Activated gamma-delta T cell (primary cell): ENCODE data around the gene LMBR1L.

Source experiments
- DNase-seq: peaks from one replicate; lab custom pipeline; 2025; lab: John Stamatoyannopoulos, UW

Gene LMBR1L

GRCh38 chr12:49111206-49111605 is 559 bp upstream of the LMBR1L start:
- no peak for DNase-seq

- no peak for DNase-seq
Measured at GRCh38 chr12:49109641-49110463, 795 bp downstream of the LMBR1L start.

DNA sequence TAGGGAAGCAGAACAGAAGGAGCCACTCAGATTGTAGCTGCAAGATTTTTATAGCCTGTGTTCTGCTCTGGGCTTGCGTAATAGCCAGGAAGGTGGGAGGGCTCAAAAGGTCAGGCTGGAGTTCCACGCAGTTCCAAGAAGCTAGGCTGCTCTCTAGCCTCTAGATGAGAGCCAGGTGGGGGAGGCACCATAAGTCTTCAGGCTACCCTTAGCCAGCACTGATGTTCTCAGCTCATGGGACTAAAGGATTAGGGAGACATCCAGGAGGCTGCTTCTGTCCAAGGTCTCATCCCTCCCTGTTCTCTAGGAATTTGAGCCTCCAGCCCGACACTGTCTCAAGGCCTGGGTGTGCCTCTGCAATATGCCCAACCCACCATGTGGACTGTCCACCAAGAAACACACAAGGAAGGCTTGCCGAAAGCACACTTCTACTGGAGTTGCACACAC is 1.7 kb downstream of the LMBR1L start:
- DNase-seq, result no peak

- no peak for DNase-seq
Measured at GRCh38 chr12:49105504-49106084, 5.1 kb downstream of the LMBR1L start.

DNA sequence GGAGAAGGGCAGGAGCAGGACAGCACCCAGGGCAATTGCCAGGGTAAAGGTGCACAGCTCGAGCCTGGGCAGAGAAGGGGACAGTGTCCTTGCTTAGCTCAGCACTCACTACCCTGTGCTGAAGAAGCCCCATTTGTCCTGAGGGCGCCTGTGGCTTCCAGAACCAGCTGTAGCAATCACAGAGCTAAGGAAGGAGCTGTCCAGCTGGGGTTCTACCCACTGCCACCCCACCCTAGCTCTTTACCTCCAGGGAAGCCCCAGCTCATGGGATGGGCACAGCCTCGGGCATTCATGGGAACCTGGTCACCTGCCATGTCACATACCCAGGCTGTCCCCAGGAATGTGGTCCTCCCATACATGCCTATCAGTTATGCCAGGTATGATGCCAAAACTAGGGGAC is 5.8 kb downstream of the LMBR1L start:
- no peak for DNase-seq

GRCh38 chr12:49100380-49100779 is 10.3 kb downstream of the LMBR1L start:
- DNase-seq, result no peak

GRCh38 chr12:49098703-49099102 is 11.9 kb downstream of the LMBR1L start:
- no peak for DNase-seq

DNA sequence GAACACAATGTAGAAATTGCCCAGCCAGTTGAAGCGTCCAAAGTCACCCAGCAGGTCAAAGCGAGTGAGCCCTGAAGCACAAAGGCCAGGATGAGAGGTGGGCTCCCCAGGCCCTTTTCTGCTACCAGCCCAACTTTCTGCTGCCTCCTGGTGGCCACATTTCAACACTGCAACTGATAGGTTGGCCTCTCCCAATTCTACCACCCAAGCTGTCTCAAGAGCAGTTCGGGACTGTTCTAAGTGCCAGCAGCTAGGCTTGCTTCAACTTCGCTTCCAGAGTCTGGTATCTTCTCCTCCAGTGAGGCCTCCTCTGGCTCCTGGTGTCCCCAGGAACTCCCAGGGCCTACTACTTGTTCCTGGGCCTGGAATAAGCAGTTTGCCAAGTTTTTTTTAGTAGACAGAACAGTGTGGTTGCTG is 12.6 kb downstream of the LMBR1L start:
- no peak for DNase-seq

DNA sequence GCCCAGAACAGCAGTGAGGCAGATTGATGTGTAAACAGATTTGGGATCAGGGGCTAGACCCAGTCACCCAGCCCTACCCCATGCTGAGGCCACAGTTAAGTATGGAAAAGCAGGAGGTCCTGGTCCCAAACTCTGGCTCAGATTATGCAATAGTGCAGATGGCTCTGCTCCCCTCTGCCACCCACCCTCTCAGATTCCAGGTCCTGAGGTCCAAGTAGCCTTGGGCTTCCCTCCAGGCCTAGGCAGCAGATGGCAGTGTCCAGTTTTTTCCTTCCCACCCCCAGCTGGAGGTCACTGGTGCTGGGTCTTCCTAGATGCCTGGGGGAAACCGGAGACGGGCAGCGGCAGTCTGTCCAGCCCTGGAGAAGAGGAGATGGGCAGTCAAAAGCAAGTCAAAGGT is 13.3 kb downstream of the LMBR1L start:
- no peak for DNase-seq

DNA sequence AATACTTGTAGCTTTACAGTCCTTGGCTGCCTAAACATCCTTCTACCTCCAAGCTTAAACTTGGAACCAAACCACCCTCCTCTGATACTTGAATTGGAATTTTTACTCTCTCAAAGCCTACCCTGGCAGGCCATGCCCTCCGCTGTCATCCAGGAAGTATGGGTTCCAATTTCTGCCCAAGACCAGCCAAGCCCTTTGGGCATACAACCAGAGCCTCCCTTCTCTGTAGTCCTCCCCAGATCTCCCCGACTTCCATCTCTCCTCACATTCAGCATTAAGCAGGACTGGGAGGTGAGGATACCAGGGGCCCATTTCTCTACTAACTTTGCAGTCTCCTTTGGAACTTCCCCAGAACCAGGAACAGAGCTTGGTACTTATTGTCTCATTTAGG is 15.7 kb downstream of the LMBR1L start:
- no peak for DNase-seq

GRCh38 chr12:49094160-49094974 is 16.3 kb downstream of the LMBR1L start, which contains the start of gene DHH:
DHH (minus strand) TSS chr12:49094801; CDS start chr12:49094512, 289 bp downstream.
- no peak for DNase-seq

DNA sequence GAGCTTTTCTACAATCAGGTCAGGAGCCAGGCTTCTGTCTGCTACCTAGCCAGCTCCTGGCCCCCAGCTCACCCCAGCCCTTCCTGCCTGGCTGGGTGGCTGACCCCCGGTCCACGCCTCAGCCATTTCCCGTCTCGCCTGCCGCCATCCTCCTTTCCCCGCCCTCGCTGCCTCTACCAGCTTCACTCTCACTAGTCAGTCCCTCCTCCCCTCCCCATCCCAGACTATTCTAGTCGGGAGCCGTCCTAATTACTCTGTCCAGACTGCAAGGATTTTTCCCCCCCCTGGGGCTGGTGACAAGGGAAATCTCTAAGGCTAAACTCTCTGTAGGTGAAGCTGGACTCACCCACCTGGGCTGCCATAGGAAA is 16.9 kb downstream of the LMBR1L start:
- DNase-seq, result no peak

DNA sequence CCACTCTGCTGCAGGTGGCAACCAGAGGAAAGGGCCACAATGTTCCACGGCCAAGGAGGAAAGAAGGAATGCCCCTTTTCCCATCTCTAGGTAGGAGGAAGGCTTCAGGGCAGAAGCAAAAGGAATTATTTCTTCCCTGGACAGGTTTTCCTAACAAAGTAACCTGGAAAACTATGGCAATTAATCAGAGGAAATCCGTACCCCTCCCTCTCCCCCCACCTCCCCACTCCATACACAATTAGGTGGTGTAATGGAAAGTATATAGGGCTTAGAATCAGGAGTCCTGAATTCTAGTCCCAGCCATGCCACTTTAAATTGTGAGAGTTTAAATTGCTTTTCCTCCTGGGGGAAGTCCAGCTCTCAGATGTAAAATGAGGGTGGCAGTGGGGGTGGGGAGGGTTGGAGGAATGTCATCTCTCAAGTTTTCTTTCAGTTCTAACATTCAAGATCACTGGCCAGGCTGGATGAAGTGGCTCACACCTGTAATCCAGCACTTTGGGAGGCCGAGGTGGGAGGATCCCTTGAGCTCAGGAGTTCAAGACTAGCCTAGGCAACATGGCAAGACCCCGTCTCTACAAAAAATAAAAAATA is 17.7 kb downstream of the LMBR1L start:
- DNase-seq, result no peak

GRCh38 chr12:49092086-49092815 is 18.4 kb downstream of the LMBR1L start:
- no peak for DNase-seq

DNA sequence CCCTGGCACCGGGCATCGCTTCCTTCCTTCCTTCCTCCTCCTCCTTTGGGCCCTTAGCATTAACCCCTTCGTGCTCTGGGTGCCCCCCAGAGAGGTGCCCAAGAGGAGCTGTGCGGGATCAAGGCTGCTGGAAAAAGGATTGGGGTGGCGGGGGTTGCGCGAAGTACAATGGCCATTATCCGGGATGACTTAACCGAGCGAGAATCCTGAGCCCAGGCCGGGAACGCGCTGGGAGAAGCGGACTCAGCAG is 18.9 kb downstream of the LMBR1L start:
- DNase-seq, result no peak

DNA sequence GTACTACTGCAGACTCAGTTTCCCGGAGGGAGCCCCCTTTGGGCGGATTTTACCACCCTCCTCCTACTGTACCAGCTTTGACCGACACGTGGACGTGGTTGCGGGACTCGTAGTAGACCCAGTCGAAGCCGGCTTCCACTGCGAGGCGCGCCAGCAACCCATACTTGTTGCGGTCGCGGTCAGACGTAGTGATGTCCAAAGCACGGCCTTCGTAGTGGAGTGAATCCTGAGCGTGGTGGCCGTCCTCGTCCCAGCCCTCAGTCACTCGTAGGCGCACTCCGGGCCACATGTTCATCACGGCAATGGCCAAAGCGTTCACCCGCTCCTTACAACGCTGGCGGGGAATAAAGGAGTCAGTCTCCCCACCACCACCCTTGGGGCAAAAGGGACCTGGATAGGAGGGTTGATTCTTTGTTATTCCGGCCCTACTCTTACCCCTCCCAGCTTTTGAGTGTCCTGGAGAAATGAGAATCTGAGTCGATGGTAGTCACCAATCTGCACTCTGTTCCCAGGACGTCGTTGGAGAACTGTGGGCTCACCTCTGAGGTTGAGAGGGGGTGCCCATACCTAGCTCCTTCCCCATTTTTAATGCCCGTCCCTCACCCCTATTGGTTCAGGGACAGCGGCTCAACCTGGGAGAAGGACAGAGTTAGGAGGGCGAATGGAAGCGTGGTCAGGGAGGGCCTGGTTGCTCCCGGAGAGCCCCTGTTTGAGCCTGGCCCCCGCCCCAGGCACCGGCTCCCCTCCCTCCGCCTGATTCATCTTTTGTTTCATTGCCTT is 19.4 kb downstream of the LMBR1L start:
- no peak for DNase-seq

DNA sequence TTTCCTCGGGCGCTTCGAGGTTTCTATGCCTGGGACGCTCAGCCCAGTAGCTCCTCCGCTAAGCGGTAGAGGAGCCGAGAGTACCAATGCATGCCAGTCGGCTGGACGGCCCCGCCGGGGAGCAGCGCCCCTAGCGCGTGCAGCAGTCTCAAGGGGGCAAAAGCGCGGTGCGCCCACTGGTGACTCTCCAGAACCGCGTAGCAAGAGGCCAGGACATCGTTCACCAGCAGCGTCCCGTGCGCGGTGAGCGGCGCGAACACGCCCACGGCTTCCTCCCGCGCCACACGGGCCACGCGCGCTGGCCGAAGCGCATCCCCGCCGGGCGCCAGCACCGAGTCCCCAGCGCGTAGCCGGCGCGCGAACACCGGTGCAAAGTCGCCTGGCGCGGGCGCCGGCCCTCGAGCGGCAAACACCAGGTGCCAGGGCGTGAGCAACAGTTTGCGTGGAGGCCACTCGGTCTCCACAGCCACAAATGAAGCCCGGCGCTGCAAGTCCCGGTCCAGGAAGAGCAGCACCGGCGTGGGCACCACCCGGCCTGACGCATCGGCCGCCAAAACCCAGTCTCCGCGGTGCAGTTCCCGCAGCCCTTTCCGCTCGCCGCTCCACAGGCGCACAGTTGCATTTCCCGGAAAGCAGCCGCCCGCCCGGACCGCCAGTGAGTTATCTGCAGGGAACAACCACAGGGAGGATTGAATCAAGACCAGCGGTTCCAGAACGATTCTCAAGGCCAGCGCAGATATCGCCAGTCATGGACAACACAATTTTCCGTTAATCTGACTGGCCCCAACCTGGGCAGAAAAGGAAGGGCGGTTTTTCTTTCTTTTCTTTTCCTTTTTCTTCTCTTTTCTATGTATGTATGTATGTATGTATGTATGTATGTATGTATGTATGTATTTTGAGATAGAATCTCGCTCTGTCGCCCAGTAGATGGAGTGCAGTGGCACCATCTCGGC is 20.6 kb downstream of the LMBR1L start:
- no peak for DNase-seq

- DNase-seq, result no peak
Measured at GRCh38 chr12:49088932-49089330, 21.7 kb downstream of the LMBR1L start.

- DNase-seq, result no peak
Measured at GRCh38 chr12:49088150-49088931, 22.3 kb downstream of the LMBR1L start.
